ENCODE results near the gene TELO2.

- no peak for TF ChIP-seq CBX8 (IDR thresholded peaks at IDR 0.05)
- TF ChIP-seq CTCF (IDR thresholded peaks at IDR 0.05), result no peak
- no peak for TF ChIP-seq RAD21 (conservative IDR thresholded peaks at IDR 0.05 in 1 of 2, IDR thresholded peaks at IDR 0.05 in 1 of 2)
Observed at GRCh38 chr16:1532771-1533170, 39.6 kb downstream of the TELO2 start.

Measured in A549 (cell line).